GM19395 (cell line): Measurements from ENCODE around the gene PSMB3.

ENCODE experiments used
- ATAC-seq: cut with Tn5 transposase; IDR thresholded peaks from one replicate; pipeline ENCODE4 v1.9.1; 2021; ENCODE audit warnings: mild to moderate bottlenecking, moderate library complexity; ENCODE audit not compliant: unreplicated experiment

Gene PSMB3

GRCh38 chr17:38733282-38733981 lies 19.1 kb upstream of the PSMB3 start:
- ATAC-seq: no peak

GRCh38 chr17:38733982-38734973 lies 18.3 kb upstream of the PSMB3 start:
- ATAC-seq: no peak

GRCh38 chr17:38735161-38735997 lies 17.2 kb upstream of the PSMB3 start:
- ATAC-seq: no peak

GRCh38 chr17:38738007-38738662 lies 14.4 kb upstream of the PSMB3 start:
- ATAC-seq: no peak

DNA sequence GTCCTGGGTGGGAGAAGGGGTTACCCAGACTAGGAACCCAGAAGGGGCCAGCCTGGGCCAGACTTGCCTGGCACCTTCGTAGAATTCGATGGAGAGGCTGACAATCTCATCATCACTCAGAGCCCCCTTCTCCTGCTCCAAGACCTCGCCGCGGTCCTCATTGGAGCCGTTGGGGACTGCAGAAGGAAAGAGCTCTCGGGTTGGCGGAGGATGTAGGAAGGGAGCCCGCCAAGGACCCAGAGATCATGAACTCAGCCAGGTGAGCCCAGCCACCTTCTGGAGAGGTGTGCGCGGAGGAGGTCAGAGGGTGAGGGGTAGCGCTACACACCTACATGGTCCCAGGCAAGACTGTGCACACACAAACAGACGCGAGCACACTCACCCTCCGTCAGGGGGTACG lies 13.9 kb upstream of the PSMB3 start:
- ATAC-seq: no peak

GRCh38 chr17:38739305-38739704 lies 13.2 kb upstream of the PSMB3 start:
- no peak for ATAC-seq

GRCh38 chr17:38740044-38740443 lies 12.5 kb upstream of the PSMB3 start:
- no peak for ATAC-seq

GRCh38 chr17:38740806-38741205 lies 11.7 kb upstream of the PSMB3 start:
- no peak for ATAC-seq

- ATAC-seq: no peak
Measured at GRCh38 chr17:38741461-38741860, 11.1 kb upstream of the PSMB3 start.

- no peak for ATAC-seq
Measured at GRCh38 chr17:38741921-38742410, 10.6 kb upstream of the PSMB3 start.

GRCh38 chr17:38742411-38743308 lies 9.9 kb upstream of the PSMB3 start:
- no peak for ATAC-seq

DNA sequence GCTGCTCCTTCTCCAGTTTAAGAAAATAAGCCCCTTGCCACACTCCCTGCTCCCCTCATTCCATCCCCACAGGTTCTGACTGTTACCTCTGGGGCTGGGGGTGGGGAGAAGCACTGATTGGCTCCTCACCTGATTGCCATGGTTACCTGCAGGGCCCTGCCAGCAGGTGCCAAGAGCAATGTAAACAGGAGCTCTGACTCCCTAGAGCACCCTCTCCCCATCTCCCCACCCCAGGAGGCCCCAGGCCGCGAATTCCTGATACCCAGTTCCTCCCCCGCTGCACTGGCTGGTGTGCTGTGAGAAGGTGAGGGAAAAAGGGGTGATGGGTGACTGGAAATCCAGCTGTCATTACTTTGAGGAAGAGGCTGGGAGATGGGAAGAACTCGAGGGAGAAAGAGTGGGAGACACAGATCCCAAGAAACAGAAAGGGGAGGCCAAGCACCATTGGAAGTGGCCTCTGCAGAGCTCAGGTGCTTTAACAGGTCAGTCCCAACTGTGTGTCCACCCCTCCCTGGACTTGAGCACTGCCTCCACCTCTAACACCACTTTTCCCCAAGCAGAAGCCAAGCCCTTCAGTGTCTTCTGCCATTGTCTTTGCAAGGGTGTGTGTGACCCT lies 8.9 kb upstream of the PSMB3 start:
- no peak for ATAC-seq

- no peak for ATAC-seq
Measured at GRCh38 chr17:38745545-38745944, 7.0 kb upstream of the PSMB3 start.

- no peak for ATAC-seq
Measured at GRCh38 chr17:38746004-38746848, 6.3 kb upstream of the PSMB3 start.

- ATAC-seq: no peak
Measured at GRCh38 chr17:38746849-38747462, 5.6 kb upstream of the PSMB3 start.

GRCh38 chr17:38747463-38748148 lies 4.9 kb upstream of the PSMB3 start:
- no peak for ATAC-seq
